Mesendoderm (in vitro differentiated cells): ENCODE results near the gene ZNF222.
A peak's percentile ranks its signal among the peaks of the same experiment; 100 is the strongest.

ENCODE experiments used
- DNase-seq: peaks from one replicate; pipeline ENCODE4 v3.0.0; 2013
- H2AK5ac ChIP-seq: 2 replicates; pipeline ENCODE4 v1.6.1; 2013; ENCODE audit warnings: low read length, inconsistent platforms
- H2BK120ac ChIP-seq: 2 replicates; pipeline ENCODE4 v1.6.1; 2013; ENCODE audit warnings: low read depth, mild to moderate bottlenecking, low read length, moderate library complexity, mixed read lengths
- H2BK15ac ChIP-seq: replicated peaks from 2 replicates; pipeline ENCODE4 v1.6.1; 2013; ENCODE audit warnings: low read depth, mild to moderate bottlenecking, moderate library complexity
- H2BK5ac ChIP-seq: 2 replicates; pipeline ENCODE4 v1.6.1; 2013; ENCODE audit warnings: low read length, inconsistent platforms
- H3K18ac ChIP-seq: 2 replicates; pipeline ENCODE4 v1.6.1; 2013; ENCODE audit warnings: mild to moderate bottlenecking, low read length, mixed read lengths
- H3K23ac ChIP-seq: one replicate; pipeline ENCODE4 v1.6.1; 2013; ENCODE audit warnings: low read length
- H3K27ac ChIP-seq: 2 replicates; pipeline ENCODE4 v1.5.1; 2013; ENCODE audit warnings: low read depth, mild to moderate bottlenecking, inconsistent platforms, low read length, moderate library complexity
- H3K27me3 ChIP-seq: 2 replicates; pipeline ENCODE4 v1.6.1; 2013; ENCODE audit warnings: low read length, control low read depth, mild to moderate bottlenecking, inconsistent platforms; ENCODE audit not compliant: insufficient read depth, poor library complexity
- H3K36me3 ChIP-seq: 2 replicates; pipeline ENCODE4 v1.6.1; 2013; ENCODE audit warnings: low read length, inconsistent platforms; ENCODE audit not compliant: control insufficient read depth, insufficient read depth
- H3K4ac ChIP-seq: one replicate; pipeline ENCODE4 v1.6.1; 2013; ENCODE audit warnings: low read depth, mild to moderate bottlenecking, low read length, moderate library complexity
- H3K4me1 ChIP-seq: 2 replicates; pipeline ENCODE4 v1.6.1; 2013; ENCODE audit warnings: low read depth, low read length, inconsistent platforms; ENCODE audit not compliant: control insufficient read depth
- H3K4me2 ChIP-seq: 2 replicates; pipeline ENCODE4 v1.6.1; 2013; ENCODE audit warnings: low read length
- H3K4me3 ChIP-seq: 2 replicates; pipeline ENCODE4 v1.5.1; 2013; ENCODE audit warnings: mild to moderate bottlenecking, low read length
- H3K56ac ChIP-seq: one replicate; pipeline ENCODE4 v1.6.1; 2013; ENCODE audit warnings: low read length
- H3K79me1 ChIP-seq: 2 replicates; pipeline ENCODE4 v1.6.1; 2013; ENCODE audit warnings: low read length, inconsistent platforms
- H3K79me2 ChIP-seq: 2 replicates; pipeline ENCODE4 v1.6.1; 2013; ENCODE audit warnings: mild to moderate bottlenecking, low read length; ENCODE audit not compliant: control insufficient read depth, insufficient read depth
- H3K9ac ChIP-seq: 2 replicates; pipeline ENCODE4 v1.6.1; 2013; ENCODE audit warnings: low read length, inconsistent platforms
- H4K5ac ChIP-seq: one replicate; pipeline ENCODE4 v1.6.1; 2013; ENCODE audit warnings: low read length
- H4K8ac ChIP-seq: one replicate; pipeline ENCODE4 v1.6.1; 2013; ENCODE audit warnings: low read depth, mild to moderate bottlenecking, control low read depth, low read length, moderate library complexity
- WGBS: extraction: QIAGEN DNeasy Blood & Tissue Kit; methylation state at CpG from one replicate; pipeline ENCODE4 v1.1.7; 2013; ENCODE audit warnings: low lambda C conversion rate, missing lambda C conversion rate; ENCODE audit not compliant: insufficient coverage; ENCODE audit errors: extremely low coverage; 5-methylcytosine and 5-hydroxymethylcytosine counted together

The ZNF222 gene

GRCh38 chr19:43997631-43998290 is 27.4 kb upstream of the ZNF222 start:
- no peak overlapping the region for H3K27ac ChIP-seq
- H4K8ac ChIP-seq: no peak overlapping the region
- H3K56ac ChIP-seq: no peak overlapping the region
- no peaks in the 10 kb centered on the region for H3K79me2 ChIP-seq
- H3K9ac ChIP-seq: no peak overlapping the region
- H2BK120ac ChIP-seq: no peak overlapping the region
- no peak overlapping the region for H3K4me2 ChIP-seq
- no peak overlapping the region for H3K4ac ChIP-seq
- no peaks in the 10 kb centered on the region for H3K79me1 ChIP-seq
- H3K4me3 ChIP-seq: no peak overlapping the region
- no peak for DNase-seq
- peaks cover 2% of the 10 kb centered on the region for H3K36me3 ChIP-seq
- no peak overlapping the region for H2AK5ac ChIP-seq
- H4K5ac ChIP-seq: no peak overlapping the region
- H2BK5ac ChIP-seq: no peak overlapping the region
- no peaks in the 10 kb centered on the region for H3K27me3 ChIP-seq
- WGBS: no CpG with 5 or more reads among the region's 10 CpGs
- no peak overlapping the region for H3K18ac ChIP-seq
- no peak overlapping the region for H3K23ac ChIP-seq
- no peaks in the 10 kb centered on the region for H3K4me1 ChIP-seq
- no peak overlapping the region for H2BK15ac ChIP-seq

DNA sequence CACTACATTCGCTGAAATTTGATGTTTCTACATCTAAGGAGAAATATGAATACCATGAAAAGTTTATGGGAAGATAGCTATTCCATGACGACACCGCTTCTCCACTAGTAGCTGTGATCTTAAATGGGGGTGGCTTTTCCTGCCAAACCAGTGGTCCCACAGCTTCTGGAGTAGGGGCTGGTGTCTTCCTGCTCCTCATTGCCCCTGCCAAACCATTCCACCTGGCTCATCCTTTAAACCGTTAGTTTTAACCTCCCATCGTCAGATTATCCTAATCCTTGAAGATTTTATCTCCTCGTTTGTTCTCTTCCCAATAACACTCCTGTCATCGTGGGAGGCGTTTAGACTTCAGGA is 23.0 kb upstream of the ZNF222 start:
- Histone ChIP-seq H3K27ac (no peak overlapping the region), H3K4me3 (peak overlapping the region; percentile 69), H2BK15ac (no peak overlapping the region), H4K5ac (no peak overlapping the region), H3K4me2 (peak overlapping the region; percentile 92), H3K56ac (peak overlapping the region; percentile 95), H3K18ac (no peak overlapping the region), H2BK5ac (no peak overlapping the region), H2AK5ac (no peak overlapping the region), H2BK120ac (no peak overlapping the region), H3K4me1 (no peaks in the 10 kb centered on the region), H4K8ac (no peak overlapping the region), H3K36me3 (no peaks in the 10 kb centered on the region), H3K79me2 (no peaks in the 10 kb centered on the region), H3K4ac (no peak overlapping the region), H3K23ac (no peak overlapping the region), H3K9ac (peak overlapping the region; percentile 82), H3K27me3 (no peaks in the 10 kb centered on the region), H3K79me1 (no peaks in the 10 kb centered on the region)
- no CpG with 5 or more reads among the region's 8 CpGs for WGBS
- DNase-seq: no peak

GRCh38 chr19:44002566-44003460 is 22.4 kb upstream of the ZNF222 start, which contains the start of gene ZNF230:
Gene ZNF230, plus strand, starts transcription at chr19:44002957. Its CDS starts 4,122 bp downstream, at chr19:44007079.
- no peak within 1 kb of the TSS for H3K23ac ChIP-seq
- peak within 1 kb of the TSS; percentile 82 for H3K9ac ChIP-seq
- H3K4me3 ChIP-seq: peak within 1 kb of the TSS; percentile 82
- no peaks in the 10 kb centered on the region for H3K27me3 ChIP-seq
- peak within 1 kb of the TSS; percentile 78 for H3K18ac ChIP-seq
- peak within 1 kb of the TSS; percentile 97 for H3K4me2 ChIP-seq
- H4K8ac ChIP-seq: no peak within 1 kb of the TSS
- H3K4me1 ChIP-seq: no peaks in the 10 kb centered on the region
- no peak within 1 kb of the TSS for H4K5ac ChIP-seq
- peak; percentile 98 for DNase-seq
- no peak within 1 kb of the TSS for H2BK5ac ChIP-seq
- H2BK120ac ChIP-seq: no peak within 1 kb of the TSS
- no peaks in the 10 kb centered on the region for H3K36me3 ChIP-seq
- peak within 1 kb of the TSS; percentile 95 for H3K56ac ChIP-seq
- no peak within 1 kb of the TSS for H2BK15ac ChIP-seq
- no peaks in the 10 kb centered on the region for H3K79me1 ChIP-seq
- H3K79me2 ChIP-seq: no peaks in the 10 kb centered on the region
- H3K27ac ChIP-seq: no peak within 1 kb of the TSS
- H3K4ac ChIP-seq: no peak within 1 kb of the TSS
- no peak within 1 kb of the TSS for H2AK5ac ChIP-seq
- WGBS: no CpG with 5 or more reads among the region's 48 CpGs

GRCh38 chr19:44003461-44004009 is 21.6 kb upstream of the ZNF222 start:
- H3K18ac ChIP-seq: no peak overlapping the region
- no peaks in the 10 kb centered on the region for H3K79me2 ChIP-seq
- H3K4ac ChIP-seq: no peak overlapping the region
- H2BK5ac ChIP-seq: no peak overlapping the region
- no peak for DNase-seq
- no peaks in the 10 kb centered on the region for H3K79me1 ChIP-seq
- no peak overlapping the region for H2AK5ac ChIP-seq
- no peaks in the 10 kb centered on the region for H3K36me3 ChIP-seq
- no peaks in the 10 kb centered on the region for H3K4me1 ChIP-seq
- no peaks in the 10 kb centered on the region for H3K27me3 ChIP-seq
- H3K4me2 ChIP-seq: peak overlapping the region; percentile 97
- peak overlapping the region; percentile 86 for H3K56ac ChIP-seq
- no peak overlapping the region for H2BK15ac ChIP-seq
- no peak overlapping the region for H3K27ac ChIP-seq
- no peak overlapping the region for H2BK120ac ChIP-seq
- no CpG with 5 or more reads among the region's 15 CpGs for WGBS
- no peak overlapping the region for H3K23ac ChIP-seq
- peak overlapping the region; percentile 82 for H3K4me3 ChIP-seq
- H3K9ac ChIP-seq: peak overlapping the region; percentile 80
- H4K8ac ChIP-seq: no peak overlapping the region
- no peak overlapping the region for H4K5ac ChIP-seq

DNA sequence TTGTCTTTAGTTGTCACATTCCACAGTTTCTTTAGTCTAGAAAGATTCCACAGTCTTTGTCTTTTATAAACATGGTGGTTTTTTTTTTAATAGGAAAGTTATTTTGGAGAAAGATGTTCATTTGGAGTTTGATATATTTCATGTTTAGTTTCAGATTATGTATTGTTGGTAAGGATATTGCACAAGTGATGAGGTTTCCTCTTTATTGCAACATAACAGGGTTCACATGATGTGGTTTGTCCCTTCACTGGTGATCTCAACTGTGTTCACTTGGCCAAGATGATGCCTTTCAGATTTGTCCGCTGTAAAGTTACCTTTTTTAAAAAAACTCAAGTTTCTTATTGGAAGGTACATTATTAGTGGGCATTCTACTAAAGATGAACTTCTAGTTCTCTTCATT is 19.2 kb upstream of the ZNF222 start:
- no peak overlapping the region for H3K23ac ChIP-seq
- no CpG with 5 or more reads among the region's 1 CpG for WGBS

More for the DNA sequence above, 19.2 kb upstream of the ZNF222 start:
- Histone ChIP-seq H3K79me1 (no peaks in the 10 kb centered on the region), H3K4ac (no peak overlapping the region), H3K27me3 (no peaks in the 10 kb centered on the region), H4K8ac (no peak overlapping the region), H3K79me2 (no peaks in the 10 kb centered on the region), H3K36me3 (peaks cover 8% of the 10 kb centered on the region), H3K4me1 (no peaks in the 10 kb centered on the region), H2AK5ac (no peak overlapping the region), H4K5ac (no peak overlapping the region), H3K56ac (no peak overlapping the region), H3K4me3 (no peak overlapping the region), H3K27ac (no peak overlapping the region), H2BK120ac (no peak overlapping the region), H2BK5ac (no peak overlapping the region), H3K18ac (no peak overlapping the region), H3K4me2 (no peak overlapping the region), H2BK15ac (no peak overlapping the region), H3K9ac (no peak overlapping the region)
- DNase-seq: no peak
